ENCODE results near the gene POU4F3.

GRCh38 chr5:146344155-146345118, 5.8 kb downstream of the POU4F3 start:
- TF ChIP-seq CBFB (CRISPR knock-in tag; IDR thresholded peaks at IDR 0.05; ENCODE audit: low read depth) (no peak), MYBL2 (CRISPR knock-in tag; IDR thresholded peaks at IDR 0.05) (no peak), USF2 (CRISPR knock-in tag; IDR thresholded peaks at IDR 0.05) (no peak), USF1 (CRISPR knock-in tag; IDR thresholded peaks at IDR 0.05) (no peak), MXD4 (CRISPR knock-in tag; IDR thresholded peaks at IDR 0.05; ENCODE audit: borderline replicate concordance) (no peak), ESRRA (CRISPR knock-in tag; IDR thresholded peaks at IDR 0.05; ENCODE audit: borderline replicate concordance) (no peak), FOXJ3 (CRISPR knock-in tag; IDR thresholded peaks at IDR 0.05; ENCODE audit: borderline replicate concordance) (no peak)

All from WTC11 (cell line).